ENCODE measurements around the gene TRA2A. TPM values are rescaled to one million over a fixed set of nuclear protein-coding genes. Genes with fewer than 3 reads are reported as not detected.
A peak's percentile ranks its signal among the peaks of the same experiment; 100 is the strongest.

Gene TRA2A
- total RNA-seq, 1 donor from 2014 or later = 107 TPM

DNA sequence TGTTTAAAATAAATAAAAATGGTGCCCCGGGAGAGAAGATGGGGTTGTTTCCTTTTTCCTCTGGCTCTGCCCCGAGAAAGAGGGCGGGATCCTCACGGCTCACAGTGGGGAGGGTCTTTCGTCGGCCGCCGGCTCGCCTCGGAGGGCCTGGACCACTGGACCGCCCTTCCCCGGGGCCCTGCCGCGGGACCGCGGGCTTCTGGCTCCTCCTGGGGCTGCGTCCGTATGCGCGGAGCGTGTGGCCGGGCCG lies 58.0 kb downstream of the TRA2A start:
- DNase-seq (ENCODE audit: low spot score) = peak; percentile 53
- Mint-ChIP-seq H3K9me3 (ENCODE audit: unreplicated experiment) (no peaks in the 10 kb centered on the region), H3K36me3 (ENCODE audit: low read depth, unreplicated experiment) (peaks cover 5% of the 10 kb centered on the region)

DNA sequence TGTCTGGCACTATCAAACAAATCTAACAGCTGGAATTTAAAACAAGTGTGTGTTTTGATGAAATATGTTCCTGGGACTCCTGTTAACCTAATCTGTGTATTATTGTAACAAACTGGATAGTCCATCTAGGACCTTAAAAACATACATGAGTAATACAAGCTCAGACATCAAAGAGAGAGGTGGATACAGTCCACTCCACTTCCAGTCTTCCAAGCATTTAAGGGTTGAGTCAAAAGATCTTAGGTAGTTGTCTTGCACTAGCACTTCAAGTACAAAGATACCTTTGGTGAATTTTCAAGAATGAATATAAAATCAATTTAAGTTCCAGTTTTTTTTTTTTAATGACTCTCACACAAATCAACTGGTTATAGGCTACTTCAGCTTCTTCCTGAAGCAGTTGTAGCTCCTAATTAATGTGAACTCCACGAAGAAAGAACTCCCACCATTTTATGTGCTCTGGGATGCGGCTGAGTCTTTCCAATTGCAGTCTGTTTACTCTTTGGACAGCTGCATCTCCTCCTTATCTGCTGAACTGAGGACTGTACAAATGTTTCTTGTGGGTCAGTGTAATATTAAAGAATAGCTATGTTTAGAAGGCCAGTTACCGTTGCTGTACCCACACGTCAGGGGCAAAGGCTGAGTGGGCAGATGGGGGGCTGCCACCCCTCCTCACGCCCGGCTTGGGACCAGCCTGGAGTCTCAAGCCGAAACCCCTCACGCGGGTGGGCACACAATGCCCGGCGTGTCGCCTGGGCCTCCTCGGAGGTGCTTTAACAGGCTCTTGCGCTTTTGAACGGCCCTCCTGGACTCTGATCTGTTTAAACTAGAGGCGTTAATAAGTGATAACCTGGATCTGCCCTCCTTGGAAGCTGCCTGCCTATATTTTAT lies 58.6 kb downstream of the TRA2A start:
- peaks cover 5% of the 10 kb centered on the region for H3K36me3 Mint-ChIP-seq (ENCODE audit: low read depth, unreplicated experiment)
- peak overlapping the region; percentile 99 for H3K27ac Mint-ChIP-seq (ENCODE audit: unreplicated experiment)
- H3K27me3 Mint-ChIP-seq (ENCODE audit: unreplicated experiment) = peaks cover 23% of the 10 kb centered on the region
- TF ChIP-seq, protein P1, sequence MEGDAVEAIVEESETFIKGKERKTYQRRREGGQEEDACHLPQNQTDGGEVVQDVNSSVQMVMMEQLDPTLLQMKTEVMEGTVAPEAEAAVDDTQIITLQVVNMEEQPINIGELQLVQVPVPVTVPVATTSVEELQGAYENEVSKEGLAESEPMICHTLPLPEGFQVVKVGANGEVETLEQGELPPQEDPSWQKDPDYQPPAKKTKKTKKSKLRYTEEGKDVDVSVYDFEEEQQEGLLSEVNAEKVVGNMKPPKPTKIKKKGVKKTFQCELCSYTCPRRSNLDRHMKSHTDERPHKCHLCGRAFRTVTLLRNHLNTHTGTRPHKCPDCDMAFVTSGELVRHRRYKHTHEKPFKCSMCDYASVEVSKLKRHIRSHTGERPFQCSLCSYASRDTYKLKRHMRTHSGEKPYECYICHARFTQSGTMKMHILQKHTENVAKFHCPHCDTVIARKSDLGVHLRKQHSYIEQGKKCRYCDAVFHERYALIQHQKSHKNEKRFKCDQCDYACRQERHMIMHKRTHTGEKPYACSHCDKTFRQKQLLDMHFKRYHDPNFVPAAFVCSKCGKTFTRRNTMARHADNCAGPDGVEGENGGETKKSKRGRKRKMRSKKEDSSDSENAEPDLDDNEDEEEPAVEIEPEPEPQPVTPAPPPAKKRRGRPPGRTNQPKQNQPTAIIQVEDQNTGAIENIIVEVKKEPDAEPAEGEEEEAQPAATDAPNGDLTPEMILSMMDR (IDR thresholded peaks at IDR 0.05; ENCODE audit: unreplicated experiment) = no peak
- H3K4me1 Mint-ChIP-seq (ENCODE audit: unreplicated experiment) = peaks cover 29% of the 10 kb centered on the region
- no peaks in the 10 kb centered on the region for H3K9me3 Mint-ChIP-seq (ENCODE audit: unreplicated experiment)
- peak overlapping the region; percentile 97 for H3K4me3 Mint-ChIP-seq (ENCODE audit: unreplicated experiment)
- peak; percentile 30 for DNase-seq (ENCODE audit: low spot score)

More for the DNA sequence above, 58.0 kb downstream of the TRA2A start:
- Mint-ChIP-seq H3K27me3 (ENCODE audit: unreplicated experiment) (peaks cover 21% of the 10 kb centered on the region), H3K27ac (ENCODE audit: unreplicated experiment) (no peak overlapping the region), H3K4me3 (ENCODE audit: unreplicated experiment) (peak overlapping the region; percentile 97), H3K4me1 (ENCODE audit: unreplicated experiment) (peaks cover 28% of the 10 kb centered on the region)
- TF ChIP-seq, protein P1 (IDR thresholded peaks at IDR 0.05; ENCODE audit: unreplicated experiment) = no peak

DNA sequence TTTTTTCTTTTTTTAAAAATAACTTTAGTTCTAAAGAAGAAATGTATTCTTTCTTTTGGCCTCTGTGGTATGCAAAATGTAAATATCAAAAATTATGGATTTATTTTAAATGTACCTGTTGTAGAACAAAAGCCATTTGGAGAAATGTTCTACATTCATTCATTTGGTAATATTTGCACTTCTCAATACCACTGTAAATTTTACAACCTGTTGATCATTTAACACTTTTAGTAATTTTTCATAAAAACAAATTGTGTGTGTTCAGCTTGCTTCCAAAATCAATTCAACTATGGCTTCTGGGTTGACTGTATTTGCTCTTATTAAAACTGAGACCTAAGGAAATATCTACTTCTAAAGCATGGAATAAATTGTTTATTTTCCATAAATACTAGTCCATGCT lies 59.2 kb downstream of the TRA2A start:
- Mint-ChIP-seq H3K36me3 (ENCODE audit: low read depth, unreplicated experiment) (peaks cover 5% of the 10 kb centered on the region), H3K27me3 (ENCODE audit: unreplicated experiment) (peaks cover 27% of the 10 kb centered on the region), H3K9me3 (ENCODE audit: unreplicated experiment) (no peaks in the 10 kb centered on the region), H3K4me3 (ENCODE audit: unreplicated experiment) (peak overlapping the region; percentile 97), H3K27ac (ENCODE audit: unreplicated experiment) (peak overlapping the region; percentile 99), H3K4me1 (ENCODE audit: unreplicated experiment) (peaks cover 31% of the 10 kb centered on the region)
- TF ChIP-seq, protein P1 (IDR thresholded peaks at IDR 0.05; ENCODE audit: unreplicated experiment) = no peak
- no peak for DNase-seq (ENCODE audit: low spot score)

DNA sequence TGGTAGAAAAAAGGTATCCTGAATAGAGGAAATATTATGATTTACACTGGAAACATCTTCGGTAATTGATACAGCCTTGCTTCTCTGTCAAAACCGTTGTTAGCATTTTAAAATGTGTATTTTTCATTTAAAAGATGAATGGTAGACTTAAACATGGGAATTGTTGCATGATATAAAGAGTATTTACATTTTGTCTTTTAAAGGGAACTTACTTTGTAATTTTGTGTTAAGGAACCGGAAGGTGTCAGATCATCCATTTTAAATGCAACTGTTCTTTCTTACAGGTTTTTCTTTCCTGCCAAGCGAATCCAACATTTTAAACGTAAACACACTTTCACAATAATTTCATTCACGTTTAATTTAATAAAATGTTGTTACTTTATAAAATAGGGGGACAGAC lies 59.7 kb downstream of the TRA2A start:
- TF ChIP-seq, protein P1 (IDR thresholded peaks at IDR 0.05; ENCODE audit: unreplicated experiment) = no peak
- H3K27me3 Mint-ChIP-seq (ENCODE audit: unreplicated experiment) = peaks cover 27% of the 10 kb centered on the region
- H3K27ac Mint-ChIP-seq (ENCODE audit: unreplicated experiment) = peak overlapping the region; percentile 97
- H3K36me3 Mint-ChIP-seq (ENCODE audit: low read depth, unreplicated experiment) = peaks cover 8% of the 10 kb centered on the region
- H3K4me1 Mint-ChIP-seq (ENCODE audit: unreplicated experiment) = peaks cover 31% of the 10 kb centered on the region
- H3K4me3 Mint-ChIP-seq (ENCODE audit: unreplicated experiment) = peak overlapping the region; percentile 96
- no peaks in the 10 kb centered on the region for H3K9me3 Mint-ChIP-seq (ENCODE audit: unreplicated experiment)
- DNase-seq (ENCODE audit: low spot score) = no peak

DNA sequence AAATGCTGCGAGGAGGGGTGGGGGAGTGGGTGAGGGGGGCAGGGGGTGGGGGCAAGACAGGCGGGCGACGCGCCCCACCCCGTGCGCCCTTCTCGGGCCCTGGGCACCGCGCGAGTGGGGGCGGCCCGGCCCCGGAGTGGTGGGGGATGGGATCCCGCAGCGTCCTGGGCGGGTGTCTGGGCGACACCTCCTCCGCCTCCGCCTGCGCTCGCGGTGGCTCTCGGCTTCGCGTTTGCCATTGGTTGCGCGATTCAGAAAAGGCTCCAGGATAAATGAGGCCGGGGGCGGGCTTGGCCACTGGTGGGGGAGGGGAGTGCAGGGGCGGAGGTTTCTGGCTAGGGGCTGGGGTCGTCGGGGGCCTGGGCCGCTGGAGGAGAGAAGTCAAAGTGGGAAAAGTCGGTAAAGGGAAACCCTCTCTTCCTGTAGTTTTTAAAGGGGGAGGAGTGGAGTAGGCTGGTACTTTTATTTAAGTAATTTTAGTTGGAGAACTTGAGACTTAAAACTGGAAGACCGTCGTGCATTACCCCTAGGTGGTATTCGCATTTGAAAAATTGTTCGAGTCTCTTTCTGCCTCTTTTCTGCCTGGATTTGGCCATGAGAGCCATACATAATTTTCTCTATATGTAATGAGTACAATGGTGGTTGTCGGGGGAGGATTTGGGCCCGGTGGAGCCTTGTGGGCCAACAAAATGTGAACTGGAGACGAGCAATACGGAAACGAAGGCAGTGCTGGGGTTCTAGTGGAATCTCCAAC lies 60.5 kb downstream of the TRA2A start:
- H3K4me3 Mint-ChIP-seq (ENCODE audit: unreplicated experiment) = peak overlapping the region; percentile 98
- H3K9me3 Mint-ChIP-seq (ENCODE audit: unreplicated experiment) = no peaks in the 10 kb centered on the region
- peaks cover 8% of the 10 kb centered on the region for H3K36me3 Mint-ChIP-seq (ENCODE audit: low read depth, unreplicated experiment)
- H3K27me3 Mint-ChIP-seq (ENCODE audit: unreplicated experiment) = peaks cover 27% of the 10 kb centered on the region
- DNase-seq (ENCODE audit: low spot score) = peak; percentile 92
- H3K4me1 Mint-ChIP-seq (ENCODE audit: unreplicated experiment) = peaks cover 26% of the 10 kb centered on the region
- peak overlapping the region; percentile 100 for H3K27ac Mint-ChIP-seq (ENCODE audit: unreplicated experiment)
- TF ChIP-seq, protein P1 (IDR thresholded peaks at IDR 0.05; ENCODE audit: unreplicated experiment) = no peak
